SK-N-SH (cell line): ENCODE data around the gene NTRK2. TPM values are rescaled to one million over a fixed set of nuclear protein-coding genes. Genes with fewer than 3 reads are reported as not detected.

Experiments
- CTCF ChIA-PET: fragments of 300-600, 350-600 bp; formaldehyde crosslinking; extraction: SDS; loops from one replicate; lab custom pipeline; 2021; lab: Yijun Ruan, JAX
- POLR2A ChIA-PET: fragments of 350-600 bp; sonication (Branson Sonifier 250); formaldehyde crosslinking; extraction: SDS; loops from one replicate; lab custom pipeline; 2020; ENCODE audit warnings: antibody characterized with exemption, inconsistent platforms; lab: Yijun Ruan, JAX
- DNase-seq: peaks from one replicate; pipeline ENCODE4 v3.0.0; 2012
- H2AFZ ChIP-seq: fragments of 200-600 bp; sonication (generic); 2 replicates; pipeline ENCODE4 v1.8.1; 2016; ENCODE audit warnings: antibody characterized with exemption, mild to moderate bottlenecking, low read depth
- H3F3A ChIP-seq: fragments of 200-600 bp; sonication (generic); replicated peaks from 2 replicates; pipeline ENCODE3; 2016; ENCODE audit warnings: antibody characterized with exemption, mild to moderate bottlenecking; ENCODE audit not compliant: insufficient read depth
- H3K27ac ChIP-seq, 2 experiments: fragments of 200-500 bp in 1 of 2; fragments of 200-600 bp in 1 of 2; sonication (Bioruptor generic) in 1 of 2; sonication (generic), shearing (Covaris generic) in 1 of 2; 2 replicates each; pipeline versions ENCODE4 v1.5.1 to v1.6.1; 2014 to 2016; ENCODE audit warnings: low read depth in 2 of 2, inconsistent platforms in 1 of 2, low read length in 1 of 2, mild to moderate bottlenecking in 1 of 2, mixed read lengths in 1 of 2
- H3K27me3 ChIP-seq: fragments of 200-600 bp; sonication (generic), shearing (Covaris generic); 2 replicates; pipeline ENCODE4 v1.6.1; 2016; ENCODE audit warnings: mixed run types; ENCODE audit not compliant: insufficient read depth
- H3K36me3 ChIP-seq, 2 experiments: fragments of 200-500 bp in 1 of 2; fragments of 200-600 bp in 1 of 2; sonication (Bioruptor generic) in 1 of 2; sonication (generic) in 1 of 2; replicated peaks in 1 of 2; 2 replicates each; pipeline versions ENCODE3 to v1.5.1; 2014 to 2016; ENCODE audit warnings: low read length in 1 of 2, mild to moderate bottlenecking in 1 of 2; ENCODE audit not compliant: insufficient read depth in 2 of 2, control insufficient read depth in 1 of 2
- H3K4me1 ChIP-seq, 2 experiments: fragments of 200-500 bp in 1 of 2; fragments of 200-600 bp in 1 of 2; sonication (Bioruptor generic) in 1 of 2; sonication (generic), shearing (Covaris generic) in 1 of 2; 2 replicates each; pipeline versions ENCODE4 v1.5.1 to v1.6.1; 2014 to 2016; ENCODE audit warnings: low read depth in 1 of 2, low read length in 1 of 2, mixed run types in 1 of 2; ENCODE audit not compliant: insufficient read depth in 2 of 2, control insufficient read depth in 1 of 2
- H3K4me2 ChIP-seq: fragments of 200-600 bp; sonication (generic), shearing (Covaris generic); 2 replicates; pipeline ENCODE4 v1.6.1; 2017; ENCODE audit warnings: mixed run types
- H3K4me3 ChIP-seq, 2 experiments: fragments of 200-500 bp in 1 of 2; fragments of 200-600 bp in 1 of 2; sonication (Bioruptor generic) in 1 of 2; sonication (generic), shearing (Covaris generic) in 1 of 2; 2 replicates each; pipeline versions ENCODE4 v1.5.1 to v1.8.1; 2014 to 2016; ENCODE audit warnings: low read depth in 2 of 2, inconsistent platforms in 1 of 2, low read length in 1 of 2, mild to moderate bottlenecking in 1 of 2, mixed read lengths in 1 of 2, moderate library complexity in 1 of 2
- H3K79me2 ChIP-seq: fragments of 200-600 bp; sonication (generic); 2 replicates; pipeline ENCODE4 v1.8.1; 2017; ENCODE audit warnings: mild to moderate bottlenecking; ENCODE audit not compliant: insufficient read depth
- H3K9ac ChIP-seq: fragments of 200-600 bp; sonication (generic); 2 replicates; pipeline ENCODE4 v1.6.1; 2017; ENCODE audit warnings: mixed run types
- H3K9me2 ChIP-seq: fragments of 200-600 bp; sonication (generic); 2 replicates; pipeline ENCODE4 v1.6.1; 2017; ENCODE audit warnings: mixed run types
- H3K9me3 ChIP-seq: fragments of 200-600 bp; sonication (generic); 2 replicates; pipeline ENCODE4 v1.6.1; 2017; ENCODE audit warnings: mixed run types, mild to moderate bottlenecking, moderate library complexity
- H4K20me1 ChIP-seq: fragments of 200-600 bp; sonication (generic); 2 replicates; pipeline ENCODE4 v1.6.1; 2017; ENCODE audit warnings: mild to moderate bottlenecking, mixed run types; ENCODE audit not compliant: insufficient read depth
- ELF1 ChIP-seq: IDR thresholded peaks from 2 replicates; pipeline ENCODE4 v1.4.0; 2012
- FOSL2 ChIP-seq: IDR thresholded peaks from 2 replicates; pipeline ENCODE4 v1.4.0; 2012; ENCODE audit warnings: low read depth, mild to moderate bottlenecking, moderate library complexity, borderline replicate concordance
- FOXJ3 ChIP-seq: sonication (generic); formaldehyde crosslinking; IDR thresholded peaks from 2 replicates; pipeline ENCODE4 v1.5.1; 2020; ENCODE audit warnings: mild to moderate bottlenecking, missing genetic modification reagents
- GABPA ChIP-seq: IDR thresholded peaks from 2 replicates; pipeline ENCODE4 v1.4.0; 2012; ENCODE audit warnings: low read depth, mild to moderate bottlenecking
- GATA2 ChIP-seq: sonication (generic); formaldehyde crosslinking; IDR thresholded peaks from 2 replicates; pipeline ENCODE4 v1.5.0; 2020; ENCODE audit warnings: mild to moderate bottlenecking, missing genetic modification reagents
- JUND ChIP-seq: IDR thresholded peaks from 2 replicates; pipeline ENCODE4 v1.4.0; 2012
- PBX3 ChIP-seq: IDR thresholded peaks from 2 replicates; pipeline ENCODE4; 2012
- RAD21 ChIP-seq: IDR thresholded peaks from 2 replicates; pipeline ENCODE4 v1.6.1; 2012; ENCODE audit warnings: mild to moderate bottlenecking, low read length
- RCOR1 ChIP-seq: fragments of 150-350 bp; IDR thresholded peaks from 2 replicates; pipeline ENCODE4 v1.6.1; 2017; ENCODE audit warnings: antibody characterized with exemption, low read length
- REST ChIP-seq: IDR thresholded peaks from 2 replicates; pipeline ENCODE4 v1.6.1; 2012; ENCODE audit warnings: mild to moderate bottlenecking, low read depth, low read length, moderate library complexity
- RFX5 ChIP-seq: IDR thresholded peaks from 2 replicates; pipeline ENCODE4 v1.6.1; 2012; ENCODE audit warnings: mild to moderate bottlenecking, improper control_type of control experiment, low read length
- RXRA ChIP-seq: IDR thresholded peaks from 2 replicates; pipeline ENCODE4 v1.4.0; 2012; ENCODE audit warnings: low read depth, mild to moderate bottlenecking, borderline replicate concordance
- SIN3A ChIP-seq: IDR thresholded peaks from 2 replicates; pipeline ENCODE4 v1.6.1; 2012; ENCODE audit warnings: low read depth, mild to moderate bottlenecking, low read length, moderate library complexity, borderline replicate concordance
- SMC3 ChIP-seq: IDR thresholded peaks from 2 replicates; pipeline ENCODE4 v1.6.1; 2012; ENCODE audit warnings: low read depth, low read length, improper control_type of control experiment
- TCF12 ChIP-seq: IDR thresholded peaks from 2 replicates; pipeline ENCODE4 v1.4.0; 2012
- TEAD4 ChIP-seq: IDR thresholded peaks from 2 replicates; pipeline ENCODE4 v1.4.0; 2012; ENCODE audit warnings: mild to moderate bottlenecking, borderline replicate concordance; ENCODE audit not compliant: insufficient read depth
- USF2 ChIP-seq: fragments of 150-350 bp; IDR thresholded peaks from 2 replicates; pipeline ENCODE4 v1.6.1; 2017; ENCODE audit warnings: antibody characterized with exemption, low read length, low read depth, borderline replicate concordance
- YY1 ChIP-seq: IDR thresholded peaks from 2 replicates; pipeline ENCODE4 v1.4.0; 2012; ENCODE audit warnings: low read depth, mild to moderate bottlenecking
- ZBTB33 ChIP-seq: IDR thresholded peaks from 2 replicates; pipeline ENCODE4 v1.4.0; 2012; ENCODE audit warnings: low read depth, borderline replicate concordance
- WGBS: methylation state at CpG from one replicate; pipeline ENCODE4 v1.1.6; 2017; ENCODE audit warnings: low lambda C conversion rate; 5-methylcytosine and 5-hydroxymethylcytosine counted together
- polyA plus RNA-seq, 3 experiments: library from polyadenylated mRNA; depleted of rRNA; stranded (reverse); fragments of >200 nt; gene quantifications; 2 replicates each; pipeline ENCODE4 v1.2.3, GENCODE V29; 2012

NTRK2 gene
- polyA plus RNA-seq, 1 of the 3 experiments (the other 2 are of a cell fraction), result 0.05 TPM

- Histone ChIP-seq H3K36me3 (no peaks in the 10 kb centered on the region), H3K27me3 (no peaks in the 10 kb centered on the region), H3K4me2 (peak overlapping the region; percentile 38; the same call in 1 of the 2 replicates), H3K27ac (peak overlapping the region in 1 of 2 experiments; percentile 63; a peak in 2 of 4 replicates), H3K4me3 (no peak overlapping the region), H3K9me2 (no peaks in the 10 kb centered on the region), H2AFZ (no peak overlapping the region), H3K4me1 (0 out of 4 replicates have a peak, but pooled peaks cover 0 to 4% of the 10 kb centered on the region in 2 experiments), H3K9me3 (no peaks in the 10 kb centered on the region), H3K9ac (no peak overlapping the region; the same call in 1 of the 2 replicates), H3F3A (peaks cover 7% of the 10 kb centered on the region), H4K20me1 (no peaks in the 10 kb centered on the region), H3K79me2 (no peaks in the 10 kb centered on the region)
- 0 out of 2 replicates have a peak, but pooled peaks have one; percentile 7 for TF ChIP-seq TCF12
- no peak for TF ChIP-seq TEAD4
- TF ChIP-seq ELF1, result no peak
- TF ChIP-seq FOXJ3 (CRISPR knock-in tag), result no peak
- TF ChIP-seq SIN3A, result no peak
- peak; percentile 21; the same call in 1 of the 2 replicates for TF ChIP-seq JUND
- TF ChIP-seq RFX5, result no peak
- TF ChIP-seq GABPA, result no peak
- no peak for TF ChIP-seq SMC3
- TF ChIP-seq YY1, result no peak
- TF ChIP-seq RAD21, result no peak
- no peak for TF ChIP-seq ZBTB33
- no peak for TF ChIP-seq RCOR1
- no peak for TF ChIP-seq REST
- TF ChIP-seq RXRA, result no peak
- peak; percentile 48 for TF ChIP-seq PBX3
- peak; percentile 46; the same call in 1 of the 2 replicates for TF ChIP-seq FOSL2
- TF ChIP-seq GATA2 (CRISPR knock-in tag), result no peak
- TF ChIP-seq USF2, result no peak
- ChIA-PET POLR2A (no interaction called here), CTCF (interaction anchor here (1.7 kb wide), 1 partner anchor 291 kb away, joined by 3 read pairs; no protein-coding TSS in a partner anchor)
- 33% methylated on average over 9 of the region's 10 CpGs for WGBS
- DNase-seq, result no peak
Measured at GRCh38 chr9:84851935-84852585, 182.5 kb downstream of the NTRK2 start.
